ENCODE results near the gene IGFBP3.
A peak's percentile ranks its signal among the peaks of the same experiment; 100 is the strongest.

The IGFBP3 gene

GRCh38 chr7:45874408-45875131 lies 46.5 kb downstream of the IGFBP3 start:
- H3K27ac ChIP-seq: peak overlapping the region; percentile 71
- H3K27me3 ChIP-seq (replicated peaks): no peaks in the 10 kb centered on the region
- in situ Hi-C loops (cut with HindIII; ENCODE audit: low pct_ligation_motif_present, low sequenced_read_pairs): no loop called here
- DNase-seq: peak; percentile 83
- H3K4me3 ChIP-seq (ENCODE audit: low read depth, low read length): no peak overlapping the region
- no peaks in the 10 kb centered on the region for H3K36me3 ChIP-seq (replicated peaks)
- TF ChIP-seq CTCF (IDR thresholded peaks at IDR 0.05; ENCODE audit: low read depth, low read length, missing control alignments): no peak

GRCh38 chr7:45873355-45873754 lies 47.7 kb downstream of the IGFBP3 start:
- DNase-seq: no peak
- in situ Hi-C loops (cut with HindIII; ENCODE audit: low pct_ligation_motif_present, low sequenced_read_pairs): no loop called here
- no peak for TF ChIP-seq CTCF (IDR thresholded peaks at IDR 0.05; ENCODE audit: low read depth, low read length, missing control alignments)

GRCh38 chr7:45873035-45873354 lies 48.1 kb downstream of the IGFBP3 start, which contains the start of gene CCDC201:
Gene CCDC201, minus strand, starts transcription at chr7:45873082. Its CDS starts 75 bp downstream, at chr7:45873007.
- Histone ChIP-seq H3K27ac (no peak within 1 kb of the TSS), H3K27me3 (replicated peaks) (no peaks in the 10 kb centered on the region), H3K36me3 (replicated peaks) (no peaks in the 10 kb centered on the region), H3K4me3 (ENCODE audit: low read depth, low read length) (no peak within 1 kb of the TSS)
- TF ChIP-seq CTCF (IDR thresholded peaks at IDR 0.05; ENCODE audit: low read depth, low read length, missing control alignments): no peak
- no peak for DNase-seq
- in situ Hi-C loops (cut with HindIII; ENCODE audit: low pct_ligation_motif_present, low sequenced_read_pairs): no loop called here

More at GRCh38 chr7:45873355-45873754, 47.7 kb downstream of the IGFBP3 start:
- no peak overlapping the region for H3K27ac ChIP-seq
- H3K27me3 ChIP-seq (replicated peaks): no peaks in the 10 kb centered on the region
- H3K4me3 ChIP-seq (ENCODE audit: low read depth, low read length): no peak overlapping the region
- no peaks in the 10 kb centered on the region for H3K36me3 ChIP-seq (replicated peaks)

- Histone ChIP-seq H3K36me3 (replicated peaks) (no peaks in the 10 kb centered on the region), H3K4me3 (ENCODE audit: low read depth, low read length) (no peak overlapping the region), H3K27me3 (replicated peaks) (no peaks in the 10 kb centered on the region), H3K27ac (no peak overlapping the region)
- DNase-seq: no peak
- in situ Hi-C loops (cut with HindIII; ENCODE audit: low pct_ligation_motif_present, low sequenced_read_pairs): no loop called here
- peak; percentile 85 for TF ChIP-seq CTCF (IDR thresholded peaks at IDR 0.05; ENCODE audit: low read depth, low read length, missing control alignments)
These were observed 48.7 kb downstream of the IGFBP3 start for GRCh38 chr7:45872116-45873034.

- in situ Hi-C loops (cut with HindIII; ENCODE audit: low pct_ligation_motif_present, low sequenced_read_pairs): no loop called here
- TF ChIP-seq CTCF (IDR thresholded peaks at IDR 0.05; ENCODE audit: low read depth, low read length, missing control alignments): no peak
- DNase-seq: no peak
- Histone ChIP-seq H3K4me3 (ENCODE audit: low read depth, low read length) (no peak overlapping the region), H3K27me3 (replicated peaks) (no peaks in the 10 kb centered on the region), H3K27ac (no peak overlapping the region), H3K36me3 (replicated peaks) (no peaks in the 10 kb centered on the region)
These were observed 51.6 kb downstream of the IGFBP3 start for GRCh38 chr7:45869426-45869825.
